ENCODE results near the gene LIPI.

GRCh38 chr21:14064296-14064645 lies 146.5 kb downstream of the LIPI start:
- TF ChIP-seq POLR2A (IDR thresholded peaks at IDR 0.05), result no peak
- no peak for TF ChIP-seq CTCF (IDR thresholded peaks at IDR 0.05)
